Fibroblast of skin of right biceps (primary cell): ENCODE results near the gene NEIL1.
"Not testable (repeated sequence)": the region's sequence is repeated elsewhere in the genome, so short reads cannot be mapped to it uniquely, and the experiment has no call there.

Experiments used
- DNase-seq: peaks from one replicate; pipeline ENCODE4 v3.0.0-alpha.2; 2013

NEIL1 gene

DNA sequence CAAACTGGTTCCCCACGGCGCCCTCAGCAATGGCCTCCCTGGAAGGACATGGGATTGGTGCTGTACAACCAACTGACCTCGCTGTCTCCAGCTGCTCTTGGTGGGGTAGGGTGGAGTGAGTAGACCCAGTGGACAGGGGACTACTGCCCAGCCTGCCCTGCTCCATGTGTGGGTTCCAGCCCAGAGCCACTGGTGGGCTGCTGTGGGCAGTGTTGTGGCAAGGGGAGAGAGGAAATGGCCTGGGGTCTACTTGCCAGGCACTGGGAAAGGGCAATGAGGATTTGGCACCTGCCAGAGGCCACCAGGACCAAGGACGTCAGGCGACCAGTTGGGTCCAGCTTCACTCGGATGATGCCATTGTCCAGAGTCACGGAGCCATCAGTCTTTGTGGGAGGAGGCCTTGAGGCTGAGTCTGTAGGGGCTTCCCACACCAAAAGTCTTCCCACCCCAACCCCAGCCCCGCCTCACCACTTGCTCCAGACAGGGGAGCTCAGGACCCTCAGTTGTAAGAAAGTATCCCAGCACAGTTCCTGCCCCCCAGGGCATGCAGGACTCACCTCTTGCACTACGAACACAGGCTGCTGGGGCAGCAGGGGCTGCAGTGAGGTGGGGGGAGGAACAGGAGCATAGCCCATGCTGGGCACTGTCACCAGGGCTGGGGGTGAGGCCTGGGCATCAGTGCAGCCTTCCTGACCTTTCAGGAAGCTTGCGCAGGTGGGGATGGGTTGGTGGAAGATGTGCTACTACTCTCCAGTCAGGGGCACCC lies 12.1 kb downstream of the NEIL1 start:
- no peak for DNase-seq

DNA sequence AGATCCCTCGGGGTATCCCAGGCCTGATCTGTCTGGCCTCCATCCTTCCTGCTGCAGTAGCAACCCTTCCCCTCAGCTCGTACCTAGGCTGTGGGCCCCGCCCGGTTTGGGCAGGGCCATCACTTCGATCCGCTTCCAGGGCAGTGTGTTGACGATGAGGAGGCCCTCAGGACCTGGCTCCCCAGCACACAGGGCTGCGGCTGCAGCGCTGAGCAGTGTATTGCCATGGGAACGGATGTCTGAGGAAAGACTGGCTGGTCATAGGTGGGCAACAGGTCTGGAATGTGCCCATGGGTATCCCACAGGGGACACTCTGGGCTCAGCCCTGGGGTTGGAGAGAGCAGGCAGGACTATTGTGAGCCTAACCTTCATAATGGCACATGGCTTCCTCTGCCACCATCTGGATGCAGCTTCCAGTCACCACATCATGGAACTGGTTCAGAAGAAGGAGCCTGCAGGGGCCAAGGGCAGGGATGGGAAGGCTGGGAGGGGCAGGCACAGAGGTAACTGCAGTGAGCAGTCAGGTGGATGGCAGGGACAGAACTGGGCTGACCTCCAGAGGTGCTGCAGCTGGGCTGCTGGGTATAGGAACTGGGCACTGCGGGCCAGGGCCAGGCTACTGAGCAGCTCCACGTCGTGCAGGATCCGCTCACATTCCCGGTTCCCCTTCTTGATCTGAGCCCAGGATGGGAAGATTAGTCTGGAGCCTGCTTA lies 12.9 kb downstream of the NEIL1 start:
- DNase-seq = no peak

DNA sequence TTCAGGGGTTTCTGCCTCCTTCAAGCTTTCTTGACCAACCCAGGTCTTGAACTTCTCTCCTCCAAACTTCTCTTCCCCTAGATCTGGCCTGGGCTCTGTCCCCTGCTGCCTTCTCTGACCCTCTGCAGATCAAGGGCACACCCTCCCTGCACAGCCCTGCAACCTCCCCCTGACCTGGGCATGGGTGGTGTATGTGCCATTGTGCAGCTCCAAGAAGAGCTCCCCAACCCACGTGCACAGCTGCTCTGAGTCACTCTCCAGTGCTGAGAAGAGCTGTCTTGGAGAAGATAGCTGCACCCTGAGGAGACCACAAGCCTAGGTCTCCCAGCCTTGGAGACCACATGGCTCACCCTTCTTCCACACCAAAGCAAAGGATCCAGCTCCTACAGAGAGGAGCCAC lies 13.6 kb downstream of the NEIL1 start:
- DNase-seq = no peak

DNA sequence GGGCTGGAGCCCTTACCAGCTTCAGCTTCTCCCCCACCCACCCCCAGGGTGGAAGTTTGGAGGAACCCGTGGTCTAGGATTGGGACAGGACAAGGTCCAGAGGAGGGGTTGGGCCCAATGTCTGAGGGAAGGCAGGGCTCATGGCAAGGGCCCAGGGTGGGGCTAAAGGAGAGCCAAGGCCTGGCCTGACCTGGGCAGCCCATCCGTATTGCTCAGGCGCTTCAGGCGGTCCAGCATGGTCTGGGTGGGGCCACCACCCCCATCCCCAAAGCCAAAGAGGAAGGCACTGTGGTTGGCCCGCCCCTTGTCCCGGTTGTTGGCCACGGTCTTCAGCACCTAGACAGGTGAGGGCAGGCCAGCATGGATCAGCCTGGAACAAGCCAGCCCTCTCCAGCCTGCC lies 14.0 kb downstream of the NEIL1 start:
- no peak for DNase-seq

DNA sequence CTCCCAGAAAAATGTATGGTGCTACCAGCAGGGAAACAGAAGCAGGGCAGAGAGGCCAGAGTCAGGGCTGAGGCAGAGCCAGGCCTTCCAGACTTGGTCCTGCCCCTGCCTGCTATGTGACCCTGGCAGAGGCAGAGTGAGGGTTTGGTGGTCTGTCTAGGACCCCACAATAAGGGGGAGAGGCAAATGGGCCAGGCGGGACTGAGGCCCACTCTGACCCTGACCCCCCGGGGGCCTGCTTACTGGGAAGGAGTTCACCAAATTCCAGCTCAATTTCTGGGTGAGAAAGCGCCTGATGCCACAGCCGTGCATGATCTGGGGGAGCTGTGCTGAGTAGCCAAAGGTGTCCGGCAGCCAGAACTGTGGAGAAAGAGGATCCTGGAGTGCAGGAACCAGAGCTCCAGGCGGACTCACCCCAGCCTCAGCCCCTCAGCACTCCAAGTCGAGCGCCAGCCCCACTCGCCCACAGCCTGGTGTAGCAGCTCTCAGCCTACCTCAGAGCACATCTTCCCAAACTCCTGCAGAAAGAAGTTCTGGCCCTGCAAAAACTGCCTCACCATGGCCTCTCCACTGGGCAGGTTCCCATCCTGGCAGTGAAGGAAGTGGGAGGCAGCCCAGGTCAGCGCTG lies 14.6 kb downstream of the NEIL1 start:
- DNase-seq = no peak

- no peak for DNase-seq
Observed at GRCh38 chr15:75361989-75362641, 15.3 kb downstream of the NEIL1 start.

- DNase-seq = no peak
Observed at GRCh38 chr15:75362642-75363249, 15.9 kb downstream of the NEIL1 start.

GRCh38 chr15:75363786-75364185 lies 16.9 kb downstream of the NEIL1 start:
- no peak for DNase-seq

DNA sequence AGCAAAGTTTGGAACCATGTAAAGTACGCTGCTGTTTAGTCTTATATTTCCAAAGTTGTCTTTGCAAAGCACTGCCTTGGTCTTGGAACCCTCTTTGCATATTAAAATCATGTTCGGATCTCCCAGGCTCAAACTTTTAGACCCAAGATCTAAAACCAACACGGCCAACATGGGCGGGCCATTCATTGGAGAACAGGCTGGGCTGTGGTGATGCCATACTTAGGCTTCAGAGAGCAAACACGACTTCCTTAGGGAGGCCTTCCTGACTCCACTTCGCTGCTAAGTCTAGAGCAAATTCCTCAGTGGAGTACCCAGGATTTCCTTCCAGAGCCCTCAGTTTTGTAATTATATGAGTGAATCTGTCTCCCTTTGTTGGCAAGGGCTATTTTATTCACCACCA lies 18.0 kb downstream of the NEIL1 start:
- no peak for DNase-seq

- no peak for DNase-seq
Observed at GRCh38 chr15:75366163-75366562, 19.3 kb downstream of the NEIL1 start.

GRCh38 chr15:75367006-75367405 lies 20.2 kb downstream of the NEIL1 start:
- DNase-seq = no peak

DNA sequence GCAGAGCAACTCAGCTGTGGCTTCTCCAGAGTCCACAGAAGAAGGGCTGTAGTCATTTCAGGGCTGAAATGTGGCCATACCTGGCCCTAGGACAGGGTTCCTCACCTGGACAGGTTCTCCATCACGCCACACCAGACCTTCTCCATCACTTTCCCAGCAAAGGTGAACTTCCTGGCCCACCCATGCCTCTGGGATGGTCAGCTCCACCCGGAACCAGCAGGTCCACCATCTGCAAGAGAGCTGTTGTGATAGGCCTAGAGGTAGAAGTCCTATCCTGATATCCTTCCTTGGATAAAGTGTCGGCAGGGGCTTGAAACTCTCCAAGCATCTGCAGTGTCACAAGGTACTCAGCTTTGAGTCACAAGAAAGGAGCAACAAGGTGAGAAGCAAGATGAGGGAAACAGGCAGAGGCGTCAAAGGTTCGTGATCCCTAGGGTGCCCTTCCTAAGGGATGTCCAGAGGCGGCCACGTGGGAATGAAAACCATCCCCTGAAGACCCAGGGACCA lies 20.6 kb downstream of the NEIL1 start:
- DNase-seq = no peak

GRCh38 chr15:75367913-75368688 lies 21.3 kb downstream of the NEIL1 start, which contains the start of gene MAN2C1:
Gene MAN2C1, minus strand, starts transcription at chr15:75368607. Its CDS starts 24 bp downstream, at chr15:75368583.
- peak; percentile 96 for DNase-seq

DNA sequence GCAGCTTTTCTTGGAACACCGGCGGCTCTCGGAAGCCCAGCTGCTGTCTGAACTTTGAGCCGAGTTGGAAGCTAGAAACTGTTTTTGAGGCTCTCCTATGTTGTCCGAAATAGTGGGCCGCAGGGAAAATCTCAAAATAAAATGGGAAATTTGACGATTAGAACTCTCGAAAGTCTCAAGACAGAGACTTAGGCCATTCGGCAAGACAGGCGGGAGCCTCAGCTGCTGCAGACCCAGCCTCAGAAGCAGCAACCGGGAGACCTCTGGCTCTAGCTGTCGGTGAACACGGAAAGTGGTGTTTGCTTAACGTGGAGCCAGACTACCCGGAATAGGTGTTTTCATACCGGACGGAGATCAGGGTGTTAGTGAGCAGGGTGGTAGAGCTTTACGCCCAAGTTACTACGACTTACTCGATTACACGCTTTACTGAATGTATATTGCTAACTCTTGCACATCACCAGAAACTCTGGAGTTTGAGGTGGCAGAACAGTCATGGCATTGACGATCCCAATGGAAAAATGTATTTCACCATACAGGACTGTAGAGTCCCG lies 21.9 kb downstream of the NEIL1 start:
- peak; percentile 12 for DNase-seq

GRCh38 chr15:75369897-75370581 lies 23.2 kb downstream of the NEIL1 start:
- DNase-seq = no peak

DNA sequence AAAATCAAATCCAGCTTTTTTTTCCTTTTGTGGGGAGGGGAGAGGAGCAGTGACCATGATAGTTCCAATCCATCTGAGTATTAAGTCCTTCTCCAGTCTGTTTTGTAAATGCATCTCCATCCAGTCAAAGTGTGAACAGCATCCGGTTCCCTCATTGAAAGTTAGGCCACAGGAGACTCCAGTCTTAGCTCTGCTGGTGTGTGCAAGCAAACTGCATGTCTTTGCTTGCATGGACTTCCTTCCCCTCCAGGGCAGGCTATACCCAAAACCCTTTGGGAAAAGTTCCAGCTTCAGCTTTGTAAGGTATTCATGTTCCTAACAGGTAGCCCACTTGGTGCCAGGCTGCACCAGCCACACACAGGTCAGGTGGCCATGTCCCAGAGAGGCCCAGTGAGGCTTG lies 24.6 kb downstream of the NEIL1 start:
- no peak for DNase-seq

DNA sequence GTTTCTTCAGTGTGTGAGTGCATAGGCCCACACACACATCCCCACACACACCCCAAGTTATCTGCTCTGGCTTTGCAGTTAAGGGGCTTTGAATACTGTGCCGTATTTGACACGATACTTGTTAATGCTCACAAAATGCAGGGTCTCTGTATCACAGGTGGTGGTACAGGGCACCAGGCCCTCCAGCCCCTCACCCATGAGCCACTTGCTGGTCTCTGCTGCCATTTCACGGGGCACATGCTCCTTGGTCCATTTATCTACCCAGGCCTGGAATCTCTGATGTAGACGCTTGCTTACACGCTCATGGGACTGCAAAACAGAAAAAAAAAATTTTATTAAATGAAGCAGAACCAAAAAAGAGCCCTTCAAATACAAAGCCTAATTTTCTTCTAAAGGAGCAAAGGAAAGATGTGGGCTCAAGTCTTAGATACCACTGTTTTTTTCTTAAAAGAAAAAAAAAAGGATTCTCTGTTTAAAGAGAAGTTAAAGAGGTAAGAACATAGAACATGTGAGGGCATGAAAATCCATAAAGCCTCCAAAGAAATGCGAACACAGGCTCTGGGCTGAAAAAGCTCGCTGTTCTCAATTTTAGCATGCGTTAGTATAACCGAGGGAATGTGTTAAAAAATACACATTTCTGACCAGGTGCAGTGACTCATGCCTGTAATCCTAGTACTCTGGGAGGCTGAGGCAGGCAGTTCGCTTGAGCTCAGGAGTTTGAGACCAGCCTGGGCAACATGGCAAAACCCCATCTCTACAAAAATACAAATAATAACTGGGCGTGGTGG lies 25.3 kb downstream of the NEIL1 start:
- DNase-seq = no peak

- DNase-seq = no peak
Observed at GRCh38 chr15:75380773-75381172, 33.9 kb downstream of the NEIL1 start.

DNA sequence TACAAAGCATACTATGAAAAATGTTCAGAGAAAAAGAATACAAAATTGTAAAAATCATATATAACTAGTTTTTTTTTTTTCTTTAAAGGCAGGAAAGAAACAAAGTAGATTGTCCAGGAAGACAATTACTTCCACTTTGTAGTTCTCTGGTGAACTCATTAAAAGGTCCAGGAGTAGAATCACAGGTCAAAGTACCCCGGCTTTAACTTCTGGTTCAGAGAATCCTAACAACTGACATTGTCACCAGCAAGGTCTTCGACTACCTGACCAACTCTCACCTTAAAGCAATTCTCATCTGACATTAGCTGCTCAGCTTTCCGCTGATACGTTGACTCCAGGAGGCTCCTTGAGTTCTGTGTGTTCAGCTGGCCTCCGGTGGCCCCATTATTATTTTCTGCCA lies 37.1 kb downstream of the NEIL1 start:
- DNase-seq = not testable (repeated sequence)

- no peak for DNase-seq
Observed at GRCh38 chr15:75389791-75390382, 43.0 kb downstream of the NEIL1 start.
